RKO (cell line): ENCODE data around the gene PNLDC1.
"Not testable (repeated sequence)": the region's sequence is repeated elsewhere in the genome, so short reads cannot be mapped to it uniquely, and the experiment has no call there.

Source experiments
- DNase-seq: peaks from one replicate; pipeline ENCODE4 v3.0.0-alpha.2; 2016; ENCODE audit warnings: low spot score

Gene PNLDC1

DNA sequence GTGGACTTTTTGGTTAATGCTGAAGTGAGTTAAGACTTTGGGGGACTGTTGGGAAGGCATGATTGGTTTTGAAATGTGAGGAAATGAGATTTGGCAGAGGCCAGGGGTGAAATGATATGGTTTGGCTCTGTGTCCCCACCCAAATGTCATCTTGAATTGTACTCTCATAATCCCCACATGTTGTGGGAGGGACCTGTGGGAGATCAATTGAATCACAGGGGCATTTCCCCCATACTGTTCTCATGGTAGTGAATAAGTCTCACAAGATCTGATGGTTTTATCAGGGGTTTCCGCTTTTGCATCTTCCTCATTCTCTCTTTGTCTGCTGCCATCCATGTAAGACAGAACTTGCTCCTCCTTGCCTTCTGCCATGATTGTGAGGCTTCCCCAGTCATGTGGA lies 49.8 kb downstream of the PNLDC1 start:
- DNase-seq, result not testable (repeated sequence)

DNA sequence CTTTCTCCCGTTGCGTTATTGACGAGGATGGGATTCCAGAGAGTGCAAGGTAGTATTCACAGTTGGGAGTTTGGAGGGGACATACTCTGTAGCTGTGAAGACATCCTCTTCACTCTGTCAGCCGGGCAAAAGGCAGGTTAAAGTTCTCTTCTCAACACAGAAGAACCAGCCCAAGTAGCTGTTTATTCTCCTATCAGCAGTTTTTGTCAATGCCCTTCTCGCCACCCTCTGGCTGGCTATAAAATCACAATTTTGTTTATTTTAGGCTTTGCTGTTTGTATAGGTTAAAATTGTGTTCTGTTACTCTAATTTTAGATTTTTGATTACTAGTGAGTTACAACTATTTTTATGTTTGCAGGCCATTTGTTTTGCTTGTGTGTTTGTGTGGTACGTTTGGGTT lies 52.8 kb downstream of the PNLDC1 start:
- DNase-seq, result peak; percentile 27

DNA sequence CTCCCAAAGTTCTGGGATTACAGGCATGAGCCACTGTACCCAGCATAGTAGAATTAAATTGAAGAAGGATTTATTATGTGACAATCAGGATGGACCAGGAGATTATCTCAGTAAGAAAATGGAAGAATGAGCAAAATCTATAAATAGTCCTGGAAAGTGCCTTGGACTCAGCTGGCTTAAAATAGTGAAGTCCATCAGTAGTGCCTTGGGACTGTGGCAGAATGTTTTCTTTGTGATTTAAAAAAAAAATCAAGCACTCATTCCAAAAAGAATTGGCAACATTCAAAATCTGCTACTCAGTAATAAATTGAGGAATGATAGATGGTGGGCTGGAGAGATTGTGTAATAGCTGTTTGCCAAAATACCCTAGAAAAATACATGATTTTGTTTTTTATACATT lies 53.7 kb downstream of the PNLDC1 start:
- DNase-seq, result no peak

DNA sequence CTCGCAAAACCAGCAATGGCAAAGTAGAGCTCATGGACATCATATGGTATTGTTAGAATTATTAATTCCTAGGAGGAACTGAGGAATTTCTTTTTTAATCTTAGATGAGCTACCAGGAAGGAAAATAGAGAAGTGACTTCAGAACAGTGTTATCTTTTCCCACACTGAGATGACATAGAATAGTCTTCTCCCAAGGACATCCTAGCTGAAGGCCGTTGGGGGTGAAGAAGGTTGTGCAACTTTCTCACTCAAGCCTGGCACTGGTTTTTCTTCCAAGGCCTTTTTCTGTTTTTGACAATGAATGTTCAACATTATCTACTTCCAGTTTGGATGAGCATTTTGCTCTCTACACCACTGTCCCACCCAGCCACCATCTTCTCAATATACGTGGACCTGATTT lies 54.9 kb downstream of the PNLDC1 start:
- no peak for DNase-seq

DNA sequence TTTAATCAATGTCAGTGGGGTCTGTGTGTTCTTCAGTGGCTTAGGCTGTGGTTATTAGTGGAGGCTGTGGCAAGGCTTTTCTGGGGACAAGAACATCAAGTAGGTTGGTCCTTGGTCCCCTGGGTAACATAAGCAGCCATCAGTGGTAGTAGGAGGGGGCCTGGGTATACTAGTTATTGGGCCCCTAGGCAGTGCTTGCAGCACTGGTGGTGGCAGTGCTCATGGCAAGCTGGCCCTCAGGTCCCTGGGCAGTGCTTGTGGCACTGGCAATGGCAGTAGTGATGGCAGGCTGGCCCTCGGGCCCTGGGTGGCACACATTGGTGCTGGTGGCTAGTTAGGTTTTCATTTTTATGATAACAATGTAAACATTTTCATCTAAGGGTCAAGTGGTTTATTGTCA lies 58.2 kb downstream of the PNLDC1 start:
- no peak for DNase-seq

DNA sequence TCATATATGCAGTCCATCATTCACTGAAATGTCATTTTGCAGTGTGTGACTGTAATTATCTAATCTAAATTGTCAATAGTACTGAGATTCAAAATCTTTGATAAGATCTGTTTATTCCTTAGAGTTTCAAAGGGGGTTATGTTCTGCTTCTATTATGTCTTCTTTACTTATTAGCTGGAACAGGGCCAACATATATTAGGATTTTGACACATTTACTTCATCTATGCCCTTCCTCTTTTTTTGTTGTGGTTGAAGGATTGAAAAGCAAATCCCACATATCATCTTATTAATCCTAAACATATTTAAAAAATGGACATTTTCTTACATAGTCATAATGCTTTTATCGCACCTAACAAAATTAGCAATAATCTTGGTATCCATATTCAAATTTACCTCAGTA lies 60.4 kb downstream of the PNLDC1 start:
- DNase-seq, result no peak

DNA sequence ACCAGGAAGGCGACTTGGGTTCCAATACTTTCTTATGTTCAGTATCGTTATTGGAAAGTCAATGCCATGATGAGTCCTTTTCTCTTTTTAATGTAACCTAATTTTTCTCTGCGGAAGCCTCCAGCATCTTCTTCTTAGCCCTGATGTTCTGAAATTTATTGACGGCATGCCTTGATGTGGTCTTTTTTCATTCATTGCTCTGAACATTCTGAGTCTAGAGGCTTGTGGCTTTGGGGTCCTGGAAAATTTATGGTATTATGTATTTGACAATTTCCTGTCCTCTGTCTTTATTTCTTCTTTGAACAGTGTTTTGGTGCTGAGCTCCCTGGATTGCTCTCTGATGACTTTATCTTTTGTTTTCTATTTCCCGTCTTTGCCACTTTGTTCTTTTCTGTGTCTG lies 62.0 kb downstream of the PNLDC1 start:
- DNase-seq, result no peak

DNA sequence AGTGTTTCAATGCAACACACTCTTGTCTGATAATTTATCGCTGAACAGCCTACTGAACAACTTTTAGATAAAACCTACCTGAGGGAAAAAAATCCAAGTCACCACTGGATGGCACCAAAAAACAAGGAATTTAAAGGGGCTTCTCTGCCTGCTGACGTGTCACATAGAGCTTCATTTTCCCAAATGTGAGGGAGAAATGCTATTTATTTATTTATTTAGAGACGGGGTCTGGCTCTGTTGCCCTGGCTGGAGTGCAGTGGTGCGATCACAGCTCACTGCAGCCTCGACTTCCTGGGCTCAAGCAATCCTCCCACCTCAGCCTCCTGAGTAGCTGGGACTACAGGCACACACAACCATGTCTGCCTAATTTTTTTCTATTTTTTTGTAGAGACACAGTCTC lies 63.3 kb downstream of the PNLDC1 start:
- DNase-seq, result peak; percentile 76

DNA sequence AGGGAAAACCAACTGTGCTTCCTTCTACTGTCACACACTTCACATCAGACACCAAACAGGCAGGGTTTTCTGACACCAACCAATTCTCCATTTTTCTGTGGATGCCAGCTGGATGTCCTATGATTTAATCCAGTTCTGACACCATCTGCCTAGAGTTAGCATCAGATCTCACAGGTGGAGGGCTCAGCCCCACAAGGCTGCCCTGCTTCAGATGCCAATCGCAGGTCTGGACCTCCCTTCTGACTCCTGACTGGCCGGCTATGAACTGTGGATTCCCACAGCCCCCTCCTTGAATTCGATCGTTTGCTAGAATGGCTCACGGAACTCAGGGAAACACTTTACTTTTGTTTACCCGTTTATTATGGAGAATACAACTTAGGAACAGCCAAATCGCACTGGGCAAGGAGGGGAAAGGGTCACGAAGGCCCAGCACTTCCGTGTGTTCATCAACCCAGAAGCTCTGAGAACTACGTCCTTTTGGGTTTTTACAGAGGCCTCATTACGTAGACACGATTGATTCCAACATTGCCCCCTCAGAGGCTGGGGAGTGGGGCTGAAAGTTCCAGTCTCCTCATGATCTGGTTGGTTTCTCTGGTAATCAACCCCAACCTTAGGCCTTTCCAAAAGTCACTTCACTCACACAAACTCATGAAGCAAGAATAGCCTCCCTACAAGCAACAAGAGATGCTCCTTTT lies 65.3 kb downstream of the PNLDC1 start:
- DNase-seq, result no peak

DNA sequence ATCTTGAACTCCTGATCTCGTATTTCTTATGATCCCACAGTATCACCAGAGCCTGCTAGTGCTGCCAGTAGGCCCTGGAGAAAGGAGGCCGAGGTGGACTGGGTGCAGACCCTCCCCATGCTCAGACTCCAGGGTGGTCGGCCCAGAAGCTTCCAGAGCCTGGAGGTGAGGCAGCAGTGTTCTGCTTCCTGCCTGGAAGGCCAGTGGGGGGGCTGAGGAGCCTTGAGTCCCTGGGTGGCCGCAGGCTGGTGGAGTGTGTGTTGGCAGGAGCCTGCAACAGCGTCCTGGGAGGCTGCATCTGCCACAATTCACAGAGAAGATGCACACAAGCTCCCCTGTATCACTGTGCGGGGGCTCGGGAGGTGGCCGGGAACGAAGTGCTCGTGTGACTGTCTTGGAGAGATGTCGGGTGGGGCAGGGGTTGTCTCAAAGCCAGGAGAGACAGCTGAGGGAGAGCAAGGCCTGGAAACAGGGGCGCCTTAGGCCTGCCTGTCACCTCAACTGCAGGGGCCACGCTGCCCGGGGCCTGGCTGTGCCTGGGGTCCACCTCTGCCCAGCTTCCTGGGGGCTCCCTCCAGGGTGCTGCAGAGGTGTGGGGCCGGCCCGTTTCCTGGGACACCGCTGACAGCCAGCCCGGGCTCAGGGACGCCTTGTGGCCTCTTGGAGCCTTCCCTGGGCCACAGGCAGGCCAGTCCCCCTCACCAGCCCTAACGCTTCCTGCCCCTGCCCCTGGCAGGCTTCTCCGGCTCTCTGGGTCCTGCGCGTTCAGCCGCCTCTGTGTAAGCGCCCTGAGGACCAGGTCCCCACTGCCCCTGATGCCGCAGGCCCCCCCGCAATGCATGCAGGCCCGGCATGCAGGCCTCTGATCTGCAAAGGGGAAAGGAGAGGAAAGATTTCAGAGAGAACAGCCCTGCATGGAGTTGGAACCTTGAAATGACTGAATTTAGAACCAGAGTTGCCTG lies 66.5 kb downstream of the PNLDC1 start:
- no peak for DNase-seq
